Measurements from ENCODE around the gene MAT2B.

- TF ChIP-seq RNF2 (IDR thresholded peaks at IDR 0.05; ENCODE audit: borderline replicate concordance, low read depth) (no peak), CTCF (IDR thresholded peaks at IDR 0.05) (no peak), USF2 (IDR thresholded peaks at IDR 0.05) (no peak), CHD2 (IDR thresholded peaks at IDR 0.05; ENCODE audit: low read length, partially characterized antibody) (no peak), MAX (IDR thresholded peaks at IDR 0.05) (no peak), RFX5 (IDR thresholded peaks at IDR 0.05) (no peak), CHD4 (IDR thresholded peaks at IDR 0.05; ENCODE audit: borderline replicate concordance) (no peak), GATA3 (IDR thresholded peaks at IDR 0.05; ENCODE audit: borderline replicate concordance) (no peak), CEBPB (IDR thresholded peaks at IDR 0.05) (no peak), JUNB (IDR thresholded peaks at IDR 0.05) (no peak), SMC3 (IDR thresholded peaks at IDR 0.05) (no peak), PBX3 (IDR thresholded peaks at IDR 0.05) (no peak)
These were observed 58.5 kb downstream of the MAT2B start for GRCh38 chr5:163563880-163564279.
